ENCODE measurements around the gene ATP9A.

DNA sequence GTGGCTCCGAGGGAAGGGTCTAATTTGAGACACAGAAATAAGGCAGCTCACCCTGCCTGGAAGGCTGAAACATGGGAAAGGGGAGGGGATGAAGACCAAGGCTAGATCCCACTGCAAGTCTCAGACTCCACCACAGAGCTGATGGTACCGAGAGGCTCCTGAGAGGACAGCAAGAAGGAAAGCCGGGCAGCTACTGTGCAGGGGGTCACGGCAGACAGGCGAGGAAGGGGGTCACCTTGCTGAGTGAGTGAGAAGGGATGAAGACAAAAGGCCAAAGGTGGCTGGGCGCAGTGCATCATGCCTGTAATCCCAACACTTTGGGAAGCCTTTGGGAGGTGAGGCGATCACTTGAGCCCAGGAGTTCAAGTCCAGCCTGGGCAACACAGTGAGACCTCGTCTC, 100.7 kb downstream of the ATP9A start:
- TF ChIP-seq POLR2AphosphoS5 (IDR thresholded peaks at IDR 0.05; ENCODE audit: insufficient read depth, low read depth, low read length) (no peak), POLR2A (IDR thresholded peaks at IDR 0.05; ENCODE audit: low read depth, low read length) (no peak), GATA2 (IDR thresholded peaks at IDR 0.05; ENCODE audit: insufficient read depth, insufficient read length, low read depth, low read length) (no peak)
- TF ChIP-seq, protein P1, sequence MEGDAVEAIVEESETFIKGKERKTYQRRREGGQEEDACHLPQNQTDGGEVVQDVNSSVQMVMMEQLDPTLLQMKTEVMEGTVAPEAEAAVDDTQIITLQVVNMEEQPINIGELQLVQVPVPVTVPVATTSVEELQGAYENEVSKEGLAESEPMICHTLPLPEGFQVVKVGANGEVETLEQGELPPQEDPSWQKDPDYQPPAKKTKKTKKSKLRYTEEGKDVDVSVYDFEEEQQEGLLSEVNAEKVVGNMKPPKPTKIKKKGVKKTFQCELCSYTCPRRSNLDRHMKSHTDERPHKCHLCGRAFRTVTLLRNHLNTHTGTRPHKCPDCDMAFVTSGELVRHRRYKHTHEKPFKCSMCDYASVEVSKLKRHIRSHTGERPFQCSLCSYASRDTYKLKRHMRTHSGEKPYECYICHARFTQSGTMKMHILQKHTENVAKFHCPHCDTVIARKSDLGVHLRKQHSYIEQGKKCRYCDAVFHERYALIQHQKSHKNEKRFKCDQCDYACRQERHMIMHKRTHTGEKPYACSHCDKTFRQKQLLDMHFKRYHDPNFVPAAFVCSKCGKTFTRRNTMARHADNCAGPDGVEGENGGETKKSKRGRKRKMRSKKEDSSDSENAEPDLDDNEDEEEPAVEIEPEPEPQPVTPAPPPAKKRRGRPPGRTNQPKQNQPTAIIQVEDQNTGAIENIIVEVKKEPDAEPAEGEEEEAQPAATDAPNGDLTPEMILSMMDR (IDR thresholded peaks at IDR 0.05; ENCODE audit: extremely low read depth in 1 of 2, insufficient read depth in 1 of 2, low read depth in 1 of 2, low read length in 2 of 2): no peak
